Measurements from ENCODE around the gene MPHOSPH9. TPM values are rescaled to one million over a fixed set of nuclear protein-coding genes. Genes with fewer than 3 reads are reported as not detected.

Gene MPHOSPH9
- total RNA-seq, 1 donor = 61.3 TPM

- no peak for TF ChIP-seq CTCF (IDR thresholded peaks at IDR 0.05; ENCODE audit: insufficient read depth, low read depth, low read length)
- no peak overlapping the region for H3K4me3 ChIP-seq (ENCODE audit: low read depth, low read length)
- DNase-seq (ENCODE audit: low read depth) = no peak
These were observed 33.8 kb upstream of the MPHOSPH9 start for GRCh38 chr12:123266679-123267277.

GRCh38 chr12:123265851-123266678 is 33.1 kb upstream of the MPHOSPH9 start:
- TF ChIP-seq CTCF (IDR thresholded peaks at IDR 0.05; ENCODE audit: insufficient read depth, low read depth, low read length) = no peak
- no peak for DNase-seq (ENCODE audit: low read depth)
- no peak overlapping the region for H3K4me3 ChIP-seq (ENCODE audit: low read depth, low read length)

GRCh38 chr12:123264642-123265041 is 31.7 kb upstream of the MPHOSPH9 start:
- H3K4me3 ChIP-seq (ENCODE audit: low read depth, low read length) = no peak overlapping the region
- peak; percentile 30 for TF ChIP-seq CTCF (IDR thresholded peaks at IDR 0.05; ENCODE audit: insufficient read depth, low read depth, low read length)
- DNase-seq (ENCODE audit: low read depth) = no peak

GRCh38 chr12:123263196-123263817 is 30.4 kb upstream of the MPHOSPH9 start:
- no peak overlapping the region for H3K4me3 ChIP-seq (ENCODE audit: low read depth, low read length)
- no peak for TF ChIP-seq CTCF (IDR thresholded peaks at IDR 0.05; ENCODE audit: insufficient read depth, low read depth, low read length)
- DNase-seq (ENCODE audit: low read depth) = no peak

GRCh38 chr12:123261196-123261595 is 28.3 kb upstream of the MPHOSPH9 start:
- no peak for DNase-seq (ENCODE audit: low read depth)
- TF ChIP-seq CTCF (IDR thresholded peaks at IDR 0.05; ENCODE audit: insufficient read depth, low read depth, low read length) = no peak

GRCh38 chr12:123260081-123260480 is 27.1 kb upstream of the MPHOSPH9 start:
- DNase-seq (ENCODE audit: low read depth) = no peak
- TF ChIP-seq CTCF (IDR thresholded peaks at IDR 0.05; ENCODE audit: insufficient read depth, low read depth, low read length) = no peak
- no peak overlapping the region for H3K4me3 ChIP-seq (ENCODE audit: low read depth, low read length)

More at GRCh38 chr12:123261196-123261595, 28.3 kb upstream of the MPHOSPH9 start:
- no peak overlapping the region for H3K4me3 ChIP-seq (ENCODE audit: low read depth, low read length)
